Frontal cortex (tissue), 4 donors: ENCODE results near the gene CACNA1B. TPM values are rescaled to one million over a fixed set of nuclear protein-coding genes. Genes with fewer than 3 reads are reported as not detected.

Source experiments
- DNase-seq, 2 donors: peaks; one replicate each; pipeline ENCODE4 v3.0.0; 2012; ENCODE audit warnings: low spot score in 2 of 2
- FAIRE-seq: peaks from 2 replicates; lab custom pipeline; 2012; peaks lifted over from hg19 to GRCh38; lab: Jason Lieb, UNC
- total RNA-seq: library from RNA; depleted of rRNA; stranded (reverse); fragments of >200 nt; gene quantifications from one replicate; pipeline ENCODE4 v1.2.3, GENCODE V29; 2014
- donor health status: control.
- donor health status: control.
- donor health status: control.

The CACNA1B gene
- total RNA-seq, 1 donor from 2014 or later: 31.4 TPM

- DNase-seq (no peak), FAIRE-seq (no peak)
These were observed 182.8 kb downstream of the CACNA1B start for GRCh38 chr9:138060365-138060764.

- no peak for DNase-seq
- FAIRE-seq: no peak
These were observed 183.3 kb downstream of the CACNA1B start for GRCh38 chr9:138060881-138061280.

GRCh38 chr9:138061631-138062030 lies 184.0 kb downstream of the CACNA1B start:
- FAIRE-seq (no peak), DNase-seq (no peak)

- no peak for DNase-seq
- no peak for FAIRE-seq
These were observed 184.6 kb downstream of the CACNA1B start for GRCh38 chr9:138062196-138062595.

GRCh38 chr9:138063033-138063432 lies 185.5 kb downstream of the CACNA1B start:
- DNase-seq: no peak
- FAIRE-seq: no peak

GRCh38 chr9:138063785-138064184 lies 186.2 kb downstream of the CACNA1B start:
- FAIRE-seq: no peak
- DNase-seq: no peak

- no peak for FAIRE-seq
- DNase-seq: no peak
These were observed 187.0 kb downstream of the CACNA1B start for GRCh38 chr9:138064547-138064946.

GRCh38 chr9:138065287-138065686 lies 187.7 kb downstream of the CACNA1B start:
- no peak for DNase-seq
- FAIRE-seq: no peak

GRCh38 chr9:138066049-138066448 lies 188.5 kb downstream of the CACNA1B start:
- FAIRE-seq: no peak
- no peak for DNase-seq

- FAIRE-seq: no peak
These were observed 190.2 kb downstream of the CACNA1B start for GRCh38 chr9:138067613-138068367.

GRCh38 chr9:138068601-138069035 lies 191.0 kb downstream of the CACNA1B start:
- DNase-seq: no peak
- FAIRE-seq: no peak

More at GRCh38 chr9:138067613-138068367, 190.2 kb downstream of the CACNA1B start:
- DNase-seq: no peak

GRCh38 chr9:138069731-138070456 lies 192.3 kb downstream of the CACNA1B start:
- no peak for FAIRE-seq
- DNase-seq: no peak

- FAIRE-seq: no peak
- DNase-seq: no peak
These were observed 193.2 kb downstream of the CACNA1B start for GRCh38 chr9:138070815-138071214.

- DNase-seq (no peak), FAIRE-seq (no peak)
These were observed 193.7 kb downstream of the CACNA1B start for GRCh38 chr9:138071292-138071691.

GRCh38 chr9:138071731-138072130 lies 194.1 kb downstream of the CACNA1B start:
- FAIRE-seq (no peak), DNase-seq (no peak)

GRCh38 chr9:138072161-138072842 lies 194.7 kb downstream of the CACNA1B start:
- no peak for FAIRE-seq
- DNase-seq: no peak

- no peak for FAIRE-seq
- DNase-seq: no peak
These were observed 195.3 kb downstream of the CACNA1B start for GRCh38 chr9:138072897-138073296.

- DNase-seq (no peak), FAIRE-seq (no peak)
These were observed 195.8 kb downstream of the CACNA1B start for GRCh38 chr9:138073408-138073807.

- no peak for FAIRE-seq
These were observed 196.2 kb downstream of the CACNA1B start for GRCh38 chr9:138073808-138074207.

GRCh38 chr9:138074516-138074915 lies 196.9 kb downstream of the CACNA1B start:
- DNase-seq (no peak), FAIRE-seq (no peak)

More at GRCh38 chr9:138073808-138074207, 196.2 kb downstream of the CACNA1B start:
- DNase-seq: no peak

- DNase-seq (no peak), FAIRE-seq (no peak)
These were observed 197.9 kb downstream of the CACNA1B start for GRCh38 chr9:138075496-138075895.
